Chondrocyte (in vitro differentiated cells): ENCODE data around the gene GMEB2. TPM values are rescaled to one million over a fixed set of nuclear protein-coding genes. Genes with fewer than 3 reads are reported as not detected.
A peak's percentile ranks its signal among the peaks of the same experiment; 100 is the strongest.
"Not testable (repeated sequence)": the region's sequence is repeated elsewhere in the genome, so short reads cannot be mapped to it uniquely, and the experiment has no call there.

Experiments
- DNase-seq: peaks from one replicate; pipeline ENCODE4 v3.0.0; 2021; ENCODE audit warnings: mixed read lengths, low spot score
- H3K27ac Mint-ChIP-seq: one replicate; pipeline ENCODE4 v1.8.0; 2021; ENCODE audit warnings: mild to moderate bottlenecking, moderate library complexity, mixed read lengths; ENCODE audit not compliant: unreplicated experiment
- H3K27me3 Mint-ChIP-seq: 2 replicates; pipeline ENCODE4 v1.8.0; 2021; ENCODE audit warnings: low read depth, mixed read lengths
- H3K36me3 Mint-ChIP-seq: 2 replicates; pipeline ENCODE4 v1.8.0; 2021; ENCODE audit warnings: low read depth, mixed read lengths
- H3K4me1 Mint-ChIP-seq: 2 replicates; pipeline ENCODE4 v1.8.0; 2021; ENCODE audit warnings: low read depth, mild to moderate bottlenecking, mixed read lengths
- H3K4me3 Mint-ChIP-seq: one replicate; pipeline ENCODE4 v1.8.0; 2021; ENCODE audit warnings: mild to moderate bottlenecking, moderate library complexity, mixed read lengths; ENCODE audit not compliant: unreplicated experiment
- H3K9me3 Mint-ChIP-seq: 2 replicates; pipeline ENCODE4 v1.8.0; 2021; ENCODE audit warnings: low read depth, mixed read lengths
- CTCF ChIP-seq: fragments of 200-600 bp; sonication (generic); IDR thresholded peaks from 2 replicates; pipeline ENCODE4 v1.5.0; 2021; ENCODE audit warnings: antibody characterized with exemption, mild to moderate bottlenecking, moderate library complexity
- total RNA-seq: library from RNA; stranded (reverse); gene quantifications from 3 replicates; pipeline ENCODE4 v1.2.1, GENCODE V29; 2021

GMEB2 gene
- total RNA-seq, 1 donor from 2014 or later: 8.5 TPM

- no peak for TF ChIP-seq CTCF
- no peaks in the 10 kb centered on the region for H3K36me3 Mint-ChIP-seq
- H3K27me3 Mint-ChIP-seq: no peaks in the 10 kb centered on the region
- H3K27ac Mint-ChIP-seq: no peak overlapping the region
- H3K9me3 Mint-ChIP-seq: no peaks in the 10 kb centered on the region
- peak overlapping the region; percentile 64 for H3K4me3 Mint-ChIP-seq
- H3K4me1 Mint-ChIP-seq: no peaks in the 10 kb centered on the region
- DNase-seq: no peak
These were observed 15.8 kb upstream of the GMEB2 start for GRCh38 chr20:63642527-63643247.

- H3K27ac Mint-ChIP-seq: no peak overlapping the region
- TF ChIP-seq CTCF: peak; percentile 69
- no peaks in the 10 kb centered on the region for H3K27me3 Mint-ChIP-seq
- H3K9me3 Mint-ChIP-seq: no peaks in the 10 kb centered on the region
- no peaks in the 10 kb centered on the region for H3K4me1 Mint-ChIP-seq
- H3K4me3 Mint-ChIP-seq: peak overlapping the region; percentile 61
- no peaks in the 10 kb centered on the region for H3K36me3 Mint-ChIP-seq
- no peak for DNase-seq
These were observed 15.1 kb upstream of the GMEB2 start for GRCh38 chr20:63641792-63642523.

GRCh38 chr20:63641146-63641791, 14.4 kb upstream of the GMEB2 start:
- no peaks in the 10 kb centered on the region for H3K36me3 Mint-ChIP-seq
- H3K9me3 Mint-ChIP-seq: no peaks in the 10 kb centered on the region
- DNase-seq: no peak
- no peak overlapping the region for H3K27ac Mint-ChIP-seq
- no peak for TF ChIP-seq CTCF
- no peaks in the 10 kb centered on the region for H3K27me3 Mint-ChIP-seq
- H3K4me3 Mint-ChIP-seq: no peak overlapping the region
- H3K4me1 Mint-ChIP-seq: no peaks in the 10 kb centered on the region

GRCh38 chr20:63640686-63641085, 13.8 kb upstream of the GMEB2 start:
- not testable (repeated sequence) for H3K9me3 Mint-ChIP-seq, DNase-seq

GRCh38 chr20:63640086-63640485, 13.2 kb upstream of the GMEB2 start:
- no peak overlapping the region for H3K27ac Mint-ChIP-seq
- H3K4me3 Mint-ChIP-seq: no peak overlapping the region
- H3K27me3 Mint-ChIP-seq: no peaks in the 10 kb centered on the region
- TF ChIP-seq CTCF: no peak
- no peaks in the 10 kb centered on the region for H3K4me1 Mint-ChIP-seq
- H3K36me3 Mint-ChIP-seq: no peaks in the 10 kb centered on the region
- no peaks in the 10 kb centered on the region for H3K9me3 Mint-ChIP-seq
- DNase-seq: no peak

More at GRCh38 chr20:63640686-63641085, 13.8 kb upstream of the GMEB2 start:
- H3K4me3 Mint-ChIP-seq, H3K27ac Mint-ChIP-seq, H3K4me1 Mint-ChIP-seq, H3K27me3 Mint-ChIP-seq, H3K36me3 Mint-ChIP-seq: not testable (repeated sequence)
